Suprapubic skin (tissue), 4 donors: ENCODE data around the gene PRSS56. TPM values are rescaled to one million over a fixed set of nuclear protein-coding genes. Genes with fewer than 3 reads are reported as not detected.

Experiments used
- DNase-seq, 2 donors: peaks; one replicate each; pipeline ENCODE4 v3.0.0-alpha.2; 2019; ENCODE audit warnings: low spot score in 2 of 2
- H3K27ac ChIP-seq: fragments of 200-600 bp; sonication (generic); one replicate; pipeline ENCODE4 v1.5.1; 2019
- H3K27me3 ChIP-seq: fragments of 200-600 bp; sonication (generic); one replicate; pipeline ENCODE4 v1.5.1; 2019
- H3K36me3 ChIP-seq: fragments of 200-600 bp; sonication (generic); one replicate; pipeline ENCODE4 v1.5.1; 2019
- H3K4me1 ChIP-seq: fragments of 200-600 bp; sonication (generic); one replicate; pipeline ENCODE4 v1.5.1; 2019
- H3K4me3 ChIP-seq: fragments of 200-600 bp; sonication (generic); one replicate; pipeline ENCODE4 v1.5.1; 2019; ENCODE audit warnings: mild to moderate bottlenecking
- H3K9me3 ChIP-seq: fragments of 200-600 bp; sonication (generic); one replicate; pipeline ENCODE4 v1.5.1; 2019
- EP300 ChIP-seq: sonication (generic); formaldehyde crosslinking; IDR thresholded peaks from one replicate; pipeline ENCODE4 v1.6.1; 2017; ENCODE audit warnings: antibody characterized with exemption
- POLR2A ChIP-seq, 2 donors: fragments of 450-650 bp; IDR thresholded peaks; one replicate each; pipeline ENCODE4 v1.6.1; 2017; ENCODE audit warnings: antibody characterized with exemption in 2 of 2, mild to moderate bottlenecking in 2 of 2, moderate library complexity in 2 of 2
- POLR2AphosphoS5 ChIP-seq, 3 donors: sonication (generic); formaldehyde crosslinking; IDR thresholded peaks; one replicate each; pipeline ENCODE4 v1.6.1; 2017; ENCODE audit warnings: antibody characterized with exemption in 3 of 3
- WGBS: methylation state at CpG from one replicate; pipeline ENCODE4 v1.1.5; 2018; 5-methylcytosine and 5-hydroxymethylcytosine counted together
- total RNA-seq, 4 donors: library from RNA; depleted of rRNA; stranded (reverse); fragments of >200 nt; gene quantifications; one replicate each; pipeline ENCODE4 v1.1.0, GENCODE V29; 2016
- TF ChIP-seq, protein P1 (sequence below), 2 donors: fragments of 200-600 bp in 1 of 2; fragments of 450-650 bp in 1 of 2; sonication (generic) in 1 of 2; IDR thresholded peaks; one replicate each; pipeline ENCODE4 v1.5.1; 2016 to 2019; ENCODE audit warnings: antibody characterized with exemption in 2 of 2, mild to moderate bottlenecking in 1 of 2, moderate library complexity in 1 of 2

Gene PRSS56
- total RNA-seq, 4 donors from 2014 or later, result not detected

DNA sequence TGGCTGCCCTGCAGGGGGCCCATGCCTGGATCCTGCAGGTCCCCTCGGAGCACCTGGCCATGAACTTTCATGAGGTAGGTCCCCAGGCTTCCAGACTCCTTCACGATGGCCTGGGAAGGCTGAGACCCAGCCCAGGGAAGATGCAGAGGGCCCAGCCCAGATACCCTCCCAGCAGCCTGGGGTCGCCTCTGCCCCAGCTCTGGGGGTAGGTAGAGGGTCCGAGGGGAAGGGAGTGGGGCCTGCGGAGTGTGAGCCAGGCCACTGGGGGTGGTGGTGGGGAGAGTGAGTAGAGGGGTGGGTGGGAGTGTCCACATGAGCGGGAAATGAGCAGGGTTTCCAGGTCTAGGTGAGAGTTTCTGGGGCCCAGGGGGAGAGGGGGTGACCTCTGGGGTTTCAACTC is 4.6 kb downstream of the PRSS56 start:
- Histone ChIP-seq H3K4me1 (peaks cover 35% of the 10 kb centered on the region), H3K27me3 (peaks cover 72% of the 10 kb centered on the region), H3K36me3 (no peaks in the 10 kb centered on the region), H3K27ac (no peak overlapping the region), H3K4me3 (no peak overlapping the region), H3K9me3 (no peaks in the 10 kb centered on the region)
- no peak for DNase-seq
- TF ChIP-seq POLR2A (IDR thresholded peaks at IDR 0.05) (no peak), EP300 (no peak), POLR2AphosphoS5 (IDR thresholded peaks at IDR 0.05) (no peak)
- TF ChIP-seq, protein P1, sequence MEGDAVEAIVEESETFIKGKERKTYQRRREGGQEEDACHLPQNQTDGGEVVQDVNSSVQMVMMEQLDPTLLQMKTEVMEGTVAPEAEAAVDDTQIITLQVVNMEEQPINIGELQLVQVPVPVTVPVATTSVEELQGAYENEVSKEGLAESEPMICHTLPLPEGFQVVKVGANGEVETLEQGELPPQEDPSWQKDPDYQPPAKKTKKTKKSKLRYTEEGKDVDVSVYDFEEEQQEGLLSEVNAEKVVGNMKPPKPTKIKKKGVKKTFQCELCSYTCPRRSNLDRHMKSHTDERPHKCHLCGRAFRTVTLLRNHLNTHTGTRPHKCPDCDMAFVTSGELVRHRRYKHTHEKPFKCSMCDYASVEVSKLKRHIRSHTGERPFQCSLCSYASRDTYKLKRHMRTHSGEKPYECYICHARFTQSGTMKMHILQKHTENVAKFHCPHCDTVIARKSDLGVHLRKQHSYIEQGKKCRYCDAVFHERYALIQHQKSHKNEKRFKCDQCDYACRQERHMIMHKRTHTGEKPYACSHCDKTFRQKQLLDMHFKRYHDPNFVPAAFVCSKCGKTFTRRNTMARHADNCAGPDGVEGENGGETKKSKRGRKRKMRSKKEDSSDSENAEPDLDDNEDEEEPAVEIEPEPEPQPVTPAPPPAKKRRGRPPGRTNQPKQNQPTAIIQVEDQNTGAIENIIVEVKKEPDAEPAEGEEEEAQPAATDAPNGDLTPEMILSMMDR (IDR thresholded peaks at IDR 0.05), result no peak
- 90% methylated on average over 4 of the region's 6 CpGs for WGBS

DNA sequence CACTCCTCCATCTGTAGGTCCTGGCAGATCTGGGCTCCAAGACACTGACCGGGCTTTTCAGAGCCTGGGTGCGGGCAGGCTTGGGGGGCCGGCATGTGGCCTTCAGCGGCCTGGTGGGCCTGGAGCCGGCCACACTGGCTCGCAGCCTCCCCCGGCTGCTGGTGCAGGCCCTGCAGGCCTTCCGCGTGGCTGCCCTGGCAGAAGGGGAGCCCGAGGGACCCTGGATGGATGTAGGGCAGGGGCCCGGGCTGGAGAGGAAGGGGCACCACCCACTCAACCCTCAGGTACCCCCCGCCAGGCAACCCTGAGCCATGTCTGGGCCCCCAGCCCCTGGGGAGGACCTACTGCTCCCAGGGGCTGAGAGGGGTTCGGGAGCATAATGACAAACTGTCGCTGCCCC is 5.0 kb downstream of the PRSS56 start:
- Histone ChIP-seq H3K4me3 (no peak overlapping the region), H3K27ac (no peak overlapping the region), H3K4me1 (peaks cover 35% of the 10 kb centered on the region), H3K9me3 (no peaks in the 10 kb centered on the region), H3K27me3 (peaks cover 71% of the 10 kb centered on the region), H3K36me3 (no peaks in the 10 kb centered on the region)
- 81% methylated on average over 3 of the region's 14 CpGs for WGBS
- no peak for DNase-seq
- TF ChIP-seq POLR2A (IDR thresholded peaks at IDR 0.05) (no peak), EP300 (no peak), POLR2AphosphoS5 (IDR thresholded peaks at IDR 0.05) (no peak)
- TF ChIP-seq, protein P1 (IDR thresholded peaks at IDR 0.05), result no peak

- DNase-seq, result no peak
Observed at GRCh38 chr2:232525791-232526371, 5.7 kb downstream of the PRSS56 start, which contains the start of gene CHRND. TSS of gene CHRND (plus strand) at chr2:232526160. CDS start at chr2:232526216, 56 bp downstream.

DNA sequence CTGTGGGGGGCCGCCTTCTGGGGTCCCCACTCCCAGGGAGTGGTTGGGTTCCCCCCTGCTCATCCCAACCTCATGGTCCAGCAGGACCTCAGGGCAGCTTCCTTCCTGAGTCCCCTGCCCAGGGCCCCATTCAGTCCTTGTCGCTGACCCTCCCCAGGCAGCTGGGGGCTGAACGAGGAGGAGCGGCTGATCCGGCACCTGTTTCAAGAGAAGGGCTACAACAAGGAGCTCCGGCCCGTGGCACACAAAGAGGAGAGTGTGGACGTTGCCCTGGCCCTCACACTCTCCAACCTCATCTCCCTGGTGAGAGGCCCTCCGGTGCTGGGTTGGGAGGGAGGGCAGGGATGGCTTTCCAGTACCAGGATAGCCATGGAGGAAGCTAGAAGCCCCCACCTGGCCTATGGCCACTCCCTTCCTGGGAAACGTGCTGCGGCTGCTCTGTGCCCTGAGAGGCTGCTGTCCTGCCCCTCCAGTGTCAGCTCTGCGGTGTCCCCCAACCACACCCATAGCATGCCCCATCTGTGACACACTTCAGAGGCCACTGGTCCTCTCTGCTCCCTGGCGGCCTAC is 6.3 kb downstream of the PRSS56 start:
- peaks cover 69% of the 10 kb centered on the region for H3K27me3 ChIP-seq

More at GRCh38 chr2:232525791-232526371, 5.7 kb downstream of the PRSS56 start, which contains the start of gene CHRND:
- 11% methylated on average over 7 of the region's 18 CpGs for WGBS
- Histone ChIP-seq H3K36me3 (no peaks in the 10 kb centered on the region), H3K9me3 (no peaks in the 10 kb centered on the region), H3K4me3 (no peak within 1 kb of the TSS), H3K27me3 (peaks cover 69% of the 10 kb centered on the region), H3K4me1 (peaks cover 35% of the 10 kb centered on the region), H3K27ac (no peak within 1 kb of the TSS)
- TF ChIP-seq EP300 (no peak), POLR2A (IDR thresholded peaks at IDR 0.05) (no peak), POLR2AphosphoS5 (IDR thresholded peaks at IDR 0.05) (no peak)
- TF ChIP-seq, protein P1 (IDR thresholded peaks at IDR 0.05), result no peak

More for the DNA sequence above, 6.3 kb downstream of the PRSS56 start:
- H3K4me3 ChIP-seq, result no peak overlapping the region
- H3K9me3 ChIP-seq, result no peaks in the 10 kb centered on the region
- TF ChIP-seq POLR2AphosphoS5 (IDR thresholded peaks at IDR 0.05) (no peak), EP300 (no peak), POLR2A (IDR thresholded peaks at IDR 0.05) (no peak)
- TF ChIP-seq, protein P1 (IDR thresholded peaks at IDR 0.05), result no peak
- H3K27ac ChIP-seq, result no peak overlapping the region
- H3K36me3 ChIP-seq, result no peaks in the 10 kb centered on the region
- H3K4me1 ChIP-seq, result peaks cover 35% of the 10 kb centered on the region
- 73% methylated on average over 11 of the region's 13 CpGs for WGBS
- no peak for DNase-seq
